GM23338 (cell line): ENCODE results near the gene SH2D6. TPM values are rescaled to one million over a fixed set of nuclear protein-coding genes. Genes with fewer than 3 reads are reported as not detected.

ENCODE experiments used
- ATAC-seq: fragments of 200-7000 bp; cut with Tn5 transposase; 3 replicates; pipeline ENCODE4 v1.9.1; 2020
- DNase-seq: peaks from one replicate; pipeline ENCODE4 v3.0.0-alpha.2; 2015; ENCODE audit warnings: low spot score
- H2AFZ ChIP-seq: fragments of 200-600 bp; sonication (generic); 2 replicates; pipeline ENCODE4 v1.8.0; 2016; ENCODE audit warnings: antibody characterized with exemption, mild to moderate bottlenecking, moderate library complexity
- H3F3A ChIP-seq: fragments of 200-600 bp; sonication (generic); replicated peaks from 2 replicates; pipeline ENCODE4 v1.8.0; 2017; ENCODE audit warnings: antibody characterized with exemption, mixed run types, low read depth
- H3K27ac ChIP-seq: fragments of 200-600 bp; sonication (generic); 2 replicates; pipeline ENCODE4 v1.6.1; 2016; ENCODE audit warnings: low read depth
- H3K27me3 ChIP-seq: fragments of 200-600 bp; sonication (generic); 2 replicates; pipeline ENCODE4 v1.8.0; 2016; ENCODE audit warnings: mild to moderate bottlenecking, mixed run types, moderate library complexity; ENCODE audit not compliant: insufficient read depth
- H3K36me3 ChIP-seq: fragments of 200-600 bp; sonication (generic); 2 replicates; pipeline ENCODE4 v1.8.0; 2016; ENCODE audit warnings: mild to moderate bottlenecking; ENCODE audit not compliant: insufficient read depth
- H3K4me1 ChIP-seq: fragments of 200-600 bp; sonication (generic); 2 replicates; pipeline ENCODE4 v1.8.0; 2016; ENCODE audit warnings: mild to moderate bottlenecking, moderate library complexity; ENCODE audit not compliant: insufficient read depth
- H3K4me2 ChIP-seq: fragments of 200-600 bp; sonication (generic); 2 replicates; pipeline ENCODE4 v1.7.1; 2017; ENCODE audit warnings: mixed run types
- H3K4me3 ChIP-seq: fragments of 200-600 bp; sonication (generic); 2 replicates; pipeline ENCODE4 v1.6.1; 2016; ENCODE audit warnings: mixed run types
- H3K79me2 ChIP-seq: fragments of 200-600 bp; sonication (generic); replicated peaks from 2 replicates; pipeline ENCODE4 v1.8.0; 2017; ENCODE audit warnings: mild to moderate bottlenecking; ENCODE audit not compliant: insufficient read depth
- H3K9me2 ChIP-seq: fragments of 200-600 bp; sonication (generic); 2 replicates; pipeline ENCODE4 v1.8.0; 2017; ENCODE audit not compliant: insufficient read depth
- H4K20me1 ChIP-seq: fragments of 200-600 bp; sonication (generic); replicated peaks from 2 replicates; pipeline ENCODE4 v1.8.0; 2017; ENCODE audit warnings: mild to moderate bottlenecking; ENCODE audit not compliant: insufficient read depth
- H3K27ac Mint-ChIP-seq: 2 replicates; pipeline ENCODE4 v1.8.0; 2020; ENCODE audit warnings: inconsistent platforms, mild to moderate bottlenecking, moderate library complexity, mixed read lengths
- H3K27me3 Mint-ChIP-seq: 3 replicates; pipeline ENCODE4 v1.8.0; 2022; ENCODE audit warnings: low read depth, mild to moderate bottlenecking, moderate library complexity, mixed read lengths, inconsistent platforms; ENCODE audit not compliant: insufficient read depth, poor library complexity
- H3K36me3 Mint-ChIP-seq: 3 replicates; pipeline ENCODE4 v1.8.0; 2021; ENCODE audit warnings: low read depth, mild to moderate bottlenecking, inconsistent platforms, moderate library complexity, mixed read lengths
- H3K4me1 Mint-ChIP-seq: 3 replicates; pipeline ENCODE4 v1.8.0; 2020; ENCODE audit warnings: mild to moderate bottlenecking, inconsistent platforms, mixed read lengths
- H3K4me3 Mint-ChIP-seq: 3 replicates; pipeline ENCODE4 v1.8.0; 2021; ENCODE audit warnings: moderate library complexity, mild to moderate bottlenecking, inconsistent platforms, mixed read lengths
- H3K9me3 Mint-ChIP-seq: 3 replicates; pipeline ENCODE4 v1.8.0; 2020; ENCODE audit warnings: moderate library complexity, mild to moderate bottlenecking, inconsistent platforms, mixed read lengths
- CREB1 ChIP-seq: fragments of 250-450 bp; sonication (Bioruptor Pico); IDR thresholded peaks from 2 replicates; pipeline ENCODE4 v1.5.0; 2020; ENCODE audit warnings: low read depth, mild to moderate bottlenecking, moderate library complexity
- CTCF ChIP-seq, 2 experiments: fragments of 200-600 bp in 1 of 2; sonication (generic) in 1 of 2; conservative IDR thresholded peaks; 2 replicates each; pipeline versions ENCODE4 v1.5.1 to v1.6.1; 2016 to 2017; ENCODE audit warnings: antibody characterized with exemption in 2 of 2, low read depth in 2 of 2, mild to moderate bottlenecking in 2 of 2, moderate library complexity in 1 of 2
- EZH2 ChIP-seq: fragments of 200-600 bp; sonication (generic); IDR thresholded peaks from one replicate; pipeline ENCODE4 v1.8.0; 2017; ENCODE audit warnings: antibody characterized with exemption, mild to moderate bottlenecking, low read depth; ENCODE audit not compliant: unreplicated experiment
- EZH2phosphoT487 ChIP-seq: fragments of 200-600 bp; sonication (generic); IDR thresholded peaks from one replicate; pipeline ENCODE4 v1.8.1; 2018; ENCODE audit warnings: antibody characterized with exemption; ENCODE audit not compliant: unreplicated experiment
- JUNB ChIP-seq: IDR thresholded peaks from one replicate; pipeline ENCODE4 v1.6.1; 2016; ENCODE audit warnings: antibody characterized with exemption; ENCODE audit not compliant: unreplicated experiment
- NANOG ChIP-seq: IDR thresholded peaks from 2 replicates; pipeline ENCODE4 v1.6.1; 2016; ENCODE audit warnings: antibody characterized with exemption, borderline replicate concordance
- POLR2AphosphoS5 ChIP-seq: IDR thresholded peaks from 2 replicates; pipeline ENCODE4 v1.6.1; 2016; ENCODE audit warnings: antibody characterized with exemption, low read depth
- REST ChIP-seq: IDR thresholded peaks from one replicate; pipeline ENCODE4 v1.6.1; 2018; ENCODE audit warnings: antibody characterized with exemption; ENCODE audit not compliant: unreplicated experiment
- STAT1 ChIP-seq: IDR thresholded peaks from one replicate; pipeline ENCODE4 v1.6.1; 2016; ENCODE audit warnings: antibody characterized with exemption; ENCODE audit not compliant: unreplicated experiment
- ZNF114 ChIP-seq: fragments of 250-450 bp; sonication (Bioruptor Pico); IDR thresholded peaks from 2 replicates; pipeline ENCODE4 v1.5.0; 2020; ENCODE audit warnings: mild to moderate bottlenecking, moderate library complexity
- ZNF331 ChIP-seq: fragments of 250-450 bp; sonication (Bioruptor Pico); IDR thresholded peaks from 2 replicates; pipeline ENCODE4 v1.5.0; 2020; ENCODE audit warnings: low read depth, mild to moderate bottlenecking, moderate library complexity
- ZNF462 ChIP-seq: fragments of 250-450 bp; sonication (Bioruptor Pico); IDR thresholded peaks from 2 replicates; pipeline ENCODE4 v1.5.0; 2020; ENCODE audit warnings: mild to moderate bottlenecking, moderate library complexity
- polyA plus RNA-seq: library from polyadenylated mRNA; unstranded; fragments of >200 nt; fragmentation: Nextera tagmentation; extraction: Ambion mirVana; gene quantifications from 2 replicates; pipeline ENCODE4 v1.2.1, GENCODE V29; 2016
- total RNA-seq: library from RNA; depleted of rRNA; stranded (reverse); fragments of >200 nt; shearing (Covaris generic); gene quantifications from 2 replicates; pipeline ENCODE4 v1.2.3, GENCODE V29; 2014
- TF ChIP-seq, protein P1 (sequence below): IDR thresholded peaks from 2 replicates; pipeline ENCODE4 v1.6.1; 2016; ENCODE audit warnings: antibody characterized with exemption

Gene SH2D6
- total and polyA plus RNA-seq, 2 experiments from 2014 or later: 0.37 TPM; not detected in 1

- no peak for TF ChIP-seq EZH2
- no peak for TF ChIP-seq POLR2AphosphoS5
- no peak for TF ChIP-seq ZNF462 (CRISPR knock-in tag)
- TF ChIP-seq ZNF331 (CRISPR knock-in tag): no peak
- no peak for TF ChIP-seq STAT1
- no peak for TF ChIP-seq NANOG
- no peak for TF ChIP-seq CREB1
- TF ChIP-seq CTCF (conservative IDR thresholded peaks at IDR 0.05; ENCODE audit: low read depth in 2 of 2): no peak
- TF ChIP-seq ZNF114 (CRISPR knock-in tag): no peak
- TF ChIP-seq, protein P1, sequence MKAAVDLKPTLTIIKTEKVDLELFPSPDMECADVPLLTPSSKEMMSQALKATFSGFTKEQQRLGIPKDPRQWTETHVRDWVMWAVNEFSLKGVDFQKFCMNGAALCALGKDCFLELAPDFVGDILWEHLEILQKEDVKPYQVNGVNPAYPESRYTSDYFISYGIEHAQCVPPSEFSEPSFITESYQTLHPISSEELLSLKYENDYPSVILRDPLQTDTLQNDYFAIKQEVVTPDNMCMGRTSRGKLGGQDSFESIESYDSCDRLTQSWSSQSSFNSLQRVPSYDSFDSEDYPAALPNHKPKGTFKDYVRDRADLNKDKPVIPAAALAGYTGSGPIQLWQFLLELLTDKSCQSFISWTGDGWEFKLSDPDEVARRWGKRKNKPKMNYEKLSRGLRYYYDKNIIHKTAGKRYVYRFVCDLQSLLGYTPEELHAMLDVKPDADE: no peak
- TF ChIP-seq EZH2phosphoT487: no peak
- no peak for TF ChIP-seq REST
- TF ChIP-seq JUNB: no peak
- Mint-ChIP-seq H3K27me3 (peaks cover 1% of the 10 kb centered on the region), H3K36me3 (peaks cover 5% of the 10 kb centered on the region), H3K9me3 (no peaks in the 10 kb centered on the region), H3K4me3 (no peak overlapping the region), H3K27ac (no peak overlapping the region), H3K4me1 (peaks cover 20% of the 10 kb centered on the region)
- Histone ChIP-seq H3K4me1 (peaks cover 3% of the 10 kb centered on the region; the same call in 1 of the 2 replicates), H3F3A (0 out of 2 replicates have a peak, but pooled peaks cover 7% of the 10 kb centered on the region), H4K20me1 (no peaks in the 10 kb centered on the region), H3K27me3 (no peaks in the 10 kb centered on the region), H3K9me2 (no peaks in the 10 kb centered on the region), H3K36me3 (no peaks in the 10 kb centered on the region; the same call in 1 of the 2 replicates), H3K27ac (no peak overlapping the region), H2AFZ (no peak overlapping the region), H3K4me3 (no peak overlapping the region), H3K79me2 (no peaks in the 10 kb centered on the region), H3K4me2 (no peak overlapping the region)
- ATAC-seq: no peak
- no peak for DNase-seq
These were observed 24.2 kb upstream of the SH2D6 start for GRCh38 chr2:85394261-85394681.
